Epithelial cell of prostate (primary cell): Measurements from ENCODE around the gene PSEN1.

Experiments used
- DNase-seq: peaks from one replicate; pipeline ENCODE4 v3.0.0-alpha.2; 2011; ENCODE audit warnings: low read depth, low spot score
- H3K27ac ChIP-seq: fragments of 450-650 bp; 2 replicates; pipeline ENCODE4 v1.5.1; 2017; ENCODE audit warnings: mild to moderate bottlenecking

Gene PSEN1

DNA sequence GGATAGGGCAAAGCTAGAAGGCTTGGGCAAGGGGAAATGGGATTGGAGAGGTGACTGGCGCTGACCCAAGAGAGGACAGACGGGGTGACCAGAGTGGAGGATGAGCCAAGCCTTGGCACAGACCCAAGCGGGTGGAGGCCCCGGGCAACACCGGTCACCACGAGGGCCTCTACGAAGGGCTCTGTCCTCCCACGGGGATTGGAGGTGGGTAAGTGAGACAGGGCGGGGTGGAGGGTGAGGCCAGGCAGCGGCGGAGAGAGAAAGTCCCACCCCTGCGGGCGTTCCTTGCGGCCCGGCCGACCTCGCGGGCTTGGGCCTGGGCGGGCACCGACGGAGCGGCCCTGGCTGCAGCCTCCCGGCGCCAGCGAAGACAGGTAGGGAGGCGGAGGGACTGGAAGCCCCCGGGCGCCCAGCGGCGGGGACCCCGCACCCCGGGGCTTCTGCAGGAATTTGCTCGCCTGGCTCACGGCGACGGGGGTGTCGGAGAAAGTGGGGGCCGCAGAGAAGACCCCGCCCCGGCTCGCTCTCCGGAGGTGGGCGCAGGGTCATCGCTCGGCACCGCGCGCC is 101.0 kb downstream of the PSEN1 start, which contains the start of gene PAPLN:
Gene PAPLN (plus strand): TSS at position 288 of the 567 bp plus-strand sequence. CDS start 2,273 bp downstream, outside the sequence.
- no peak for DNase-seq
- H3K27ac ChIP-seq = no peak within 1 kb of the TSS

DNA sequence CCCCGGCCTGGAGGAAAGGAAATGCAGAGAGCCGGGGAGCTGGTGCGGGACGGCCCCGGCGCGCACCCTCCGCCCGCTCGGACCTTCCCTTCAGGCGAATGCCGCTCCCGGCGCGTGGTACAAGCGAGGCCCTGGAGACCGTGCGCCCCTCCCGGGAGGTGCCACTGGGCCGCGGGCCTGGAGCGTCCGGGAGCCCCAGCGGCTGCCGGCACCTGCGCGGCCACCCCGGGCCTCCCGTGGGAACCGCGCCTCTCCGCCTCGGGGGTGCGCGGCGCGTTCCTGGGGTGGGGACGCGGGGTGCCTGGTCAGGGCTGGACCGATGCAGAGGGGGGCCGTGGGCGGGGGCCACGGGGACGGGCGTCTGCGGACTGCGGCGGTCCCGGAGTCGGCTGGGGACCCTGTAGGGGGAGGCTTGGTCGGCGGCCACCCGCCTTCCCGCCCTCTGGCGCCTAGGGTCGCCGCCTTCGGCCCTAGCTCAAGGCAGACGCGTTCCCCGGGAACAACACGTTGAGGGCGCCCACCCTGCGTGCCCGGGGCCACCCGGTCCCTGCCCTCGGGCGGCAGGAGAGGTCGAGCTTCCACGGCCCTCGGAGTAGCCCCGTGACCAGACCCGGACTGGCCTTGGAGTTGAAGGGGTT is 101.6 kb downstream of the PSEN1 start:
- no peak overlapping the region for H3K27ac ChIP-seq

DNA sequence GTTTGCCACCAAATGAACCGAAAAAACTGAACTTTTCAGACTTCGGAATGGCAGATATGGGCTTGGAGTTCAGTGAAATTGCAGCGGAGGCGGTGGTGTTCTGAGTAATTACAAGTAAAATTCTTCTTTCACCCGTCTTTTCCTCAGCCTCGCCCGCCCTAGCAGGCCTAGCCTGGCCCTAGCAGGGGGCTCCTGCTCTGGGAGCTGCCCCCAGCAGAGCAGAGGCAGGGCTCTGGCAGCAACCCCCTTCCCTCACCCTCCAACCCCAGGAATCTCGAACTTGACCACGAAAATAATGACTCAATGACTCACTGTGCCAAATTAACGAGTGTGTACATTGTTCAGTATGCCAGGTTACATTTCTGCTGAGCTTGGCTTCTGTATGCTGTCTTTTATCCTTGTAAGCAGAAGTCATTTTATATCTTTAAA is 102.1 kb downstream of the PSEN1 start:
- DNase-seq = peak; percentile 34
- no peak overlapping the region for H3K27ac ChIP-seq

More for the DNA sequence above, 101.6 kb downstream of the PSEN1 start:
- no peak for DNase-seq

DNA sequence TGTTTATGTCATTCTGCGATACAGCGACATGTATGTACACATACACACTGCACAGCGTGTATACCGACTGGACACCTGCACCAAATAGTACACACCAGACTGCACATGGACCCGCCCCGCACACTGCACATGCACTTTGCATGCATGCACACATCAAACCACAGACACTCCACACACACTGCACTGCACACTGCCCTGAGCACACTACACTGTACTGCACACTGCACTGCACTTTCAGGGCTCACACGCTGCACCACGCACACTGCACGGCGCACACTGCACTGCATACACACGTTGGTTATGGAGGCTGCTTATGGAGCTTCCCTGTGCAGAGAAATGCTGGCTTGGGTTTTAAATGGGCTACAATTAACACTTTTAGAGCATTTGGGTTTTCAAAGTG is 102.6 kb downstream of the PSEN1 start:
- H3K27ac ChIP-seq = no peak overlapping the region
- no peak for DNase-seq

DNA sequence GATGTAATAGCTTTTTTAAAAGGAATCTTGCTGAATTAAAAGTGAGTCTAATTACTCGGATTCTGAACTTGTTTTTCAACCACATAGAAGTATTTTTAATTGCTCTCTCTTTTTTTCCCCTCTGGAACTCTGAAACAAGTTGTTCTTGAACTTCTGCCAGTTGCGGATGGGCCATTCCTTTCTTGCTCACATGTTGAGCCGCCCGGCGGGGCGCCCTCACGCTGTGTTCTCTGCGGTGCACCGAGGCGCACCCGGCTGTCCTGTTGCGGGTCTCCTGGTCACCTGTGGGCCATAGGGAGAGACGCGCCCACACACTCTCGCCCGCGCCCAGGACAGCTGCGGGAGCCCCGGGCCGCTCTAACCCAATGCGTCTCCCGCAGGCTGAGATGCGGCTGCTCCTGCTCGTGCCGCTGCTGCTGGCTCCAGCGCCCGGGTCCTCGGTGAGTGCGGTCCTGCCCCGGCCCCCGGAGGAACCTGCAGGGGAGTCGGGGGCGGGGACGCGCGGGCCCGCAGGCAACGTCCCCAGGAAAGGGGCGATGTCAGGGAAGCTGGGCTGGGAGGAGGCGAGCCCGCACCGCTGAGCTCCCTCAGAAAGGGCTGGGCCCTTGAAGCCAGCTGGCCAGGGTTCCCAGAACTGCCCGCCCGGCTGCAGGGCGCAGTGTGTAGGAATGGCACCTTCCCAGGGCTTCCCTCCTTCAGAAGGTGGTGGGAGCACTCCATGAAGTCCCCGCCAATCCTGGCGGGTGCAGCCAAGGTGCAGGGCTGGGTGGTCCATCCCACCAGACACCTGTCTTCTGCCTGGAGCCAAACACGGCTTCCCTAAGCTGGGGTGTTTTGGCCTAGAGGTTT is 103.3 kb downstream of the PSEN1 start:
- H3K27ac ChIP-seq = no peak overlapping the region
- DNase-seq = no peak

DNA sequence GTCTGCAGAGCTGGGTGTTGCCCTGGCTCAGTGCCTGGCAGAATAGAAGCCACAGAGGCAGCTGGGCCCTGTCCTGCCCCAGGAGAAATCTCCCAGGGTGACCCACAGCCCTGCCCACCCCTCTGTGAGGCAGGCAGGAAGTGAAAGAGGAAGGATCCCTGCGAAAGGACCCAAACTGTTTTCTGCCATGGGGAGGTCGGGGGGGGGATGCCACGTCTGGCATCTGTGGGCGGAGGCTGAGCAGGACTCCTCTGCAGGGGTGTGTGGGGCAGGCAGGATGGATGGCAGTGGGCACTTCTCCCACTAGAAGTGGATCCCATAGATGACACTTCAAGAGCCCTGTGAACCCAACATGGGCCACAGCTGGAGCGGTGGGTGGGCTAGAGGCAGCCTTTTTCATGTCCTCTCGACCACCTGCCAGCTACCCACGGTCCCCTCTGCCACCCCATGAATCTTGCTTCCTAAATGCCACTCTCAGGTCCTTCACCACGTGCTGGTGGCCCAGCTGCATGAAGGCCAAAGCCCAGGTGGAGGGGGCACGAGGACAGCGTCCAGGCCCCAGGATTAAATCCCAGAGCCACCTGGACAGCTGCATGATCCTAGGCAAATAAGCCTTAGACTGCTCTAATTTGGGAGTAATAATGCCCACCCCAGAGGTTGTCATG is 104.6 kb downstream of the PSEN1 start:
- H3K27ac ChIP-seq = no peak overlapping the region
- no peak for DNase-seq

DNA sequence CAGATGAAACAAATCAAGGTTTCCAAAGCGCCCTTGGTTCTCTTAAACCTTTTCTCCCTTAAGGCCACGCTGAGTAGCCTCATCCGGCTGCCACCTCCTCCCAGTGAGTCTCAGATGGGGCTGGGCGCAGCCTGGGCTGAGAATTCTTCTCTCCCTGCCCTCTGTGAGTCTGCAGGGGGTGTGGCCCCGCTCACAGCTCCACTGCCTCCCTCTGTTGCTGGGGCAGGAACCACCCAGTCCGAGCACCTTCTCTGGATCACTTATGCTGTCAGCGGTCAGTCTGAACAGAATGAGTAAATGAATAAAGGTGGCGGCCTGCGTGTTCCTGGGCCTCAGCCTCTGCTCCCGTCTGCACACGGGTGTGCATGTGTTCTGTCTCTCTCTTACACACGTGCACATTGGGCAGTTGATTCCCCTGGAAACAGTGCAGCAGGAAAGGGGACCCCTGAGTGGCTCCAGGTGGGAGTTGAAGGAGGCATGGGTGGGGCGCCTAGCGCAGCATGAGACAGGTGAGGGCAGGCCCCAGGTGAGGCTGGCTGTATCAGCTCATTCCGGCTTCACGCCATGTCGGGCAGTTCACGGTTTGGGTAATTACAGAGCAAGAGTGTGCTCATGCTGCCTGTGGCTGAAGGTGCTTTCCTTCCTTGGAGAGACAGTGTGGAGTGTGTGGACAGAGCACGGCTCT is 105.3 kb downstream of the PSEN1 start:
- H3K27ac ChIP-seq = no peak overlapping the region

DNA sequence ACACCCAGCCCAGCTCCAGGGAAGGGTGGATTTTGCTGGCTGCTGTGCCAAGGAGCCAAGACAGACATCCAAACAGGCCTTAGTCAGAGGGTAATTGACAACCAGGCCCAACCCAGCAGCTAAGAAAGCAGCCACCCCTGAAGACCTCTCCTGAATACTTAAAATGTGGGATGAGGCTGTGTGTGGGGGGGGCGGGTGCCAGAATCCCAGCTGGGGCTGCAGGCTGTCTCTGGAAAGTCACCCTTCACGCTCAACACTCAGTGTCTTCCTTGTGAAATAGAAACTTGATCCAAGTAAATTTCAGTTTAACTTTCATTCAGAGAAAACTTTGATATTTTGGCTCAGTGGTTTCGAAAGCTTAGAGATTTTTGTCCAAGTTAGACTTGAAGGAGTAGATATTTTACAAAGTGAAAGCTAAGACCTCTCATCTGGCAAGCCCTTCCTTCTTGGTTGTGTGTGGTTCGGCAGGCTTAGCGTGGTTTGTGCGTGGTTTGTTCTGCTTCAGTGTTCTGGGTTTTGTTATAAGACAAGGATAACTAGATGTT is 106.1 kb downstream of the PSEN1 start:
- DNase-seq = no peak
- no peak overlapping the region for H3K27ac ChIP-seq

More for the DNA sequence above, 105.3 kb downstream of the PSEN1 start:
- DNase-seq = no peak

DNA sequence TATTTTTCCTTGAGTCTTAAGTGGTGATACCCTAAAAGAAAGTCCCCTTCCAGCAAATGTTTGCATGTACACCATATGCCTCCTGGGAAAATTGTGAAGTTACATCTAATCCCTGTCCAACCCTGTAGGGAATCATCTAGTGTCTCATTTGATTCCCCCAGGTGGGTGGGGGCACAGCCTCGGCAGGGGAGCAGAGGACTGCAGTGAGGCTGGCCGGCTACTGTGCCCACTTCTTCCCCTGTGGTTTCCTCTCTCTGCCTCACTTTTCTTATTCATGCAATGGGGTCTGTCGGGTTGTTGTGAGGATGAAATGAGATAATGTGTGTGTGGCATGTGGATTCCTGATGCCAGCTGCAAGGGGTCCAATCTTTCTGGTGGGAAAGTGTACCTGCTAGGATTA is 107.0 kb downstream of the PSEN1 start:
- DNase-seq = no peak
- H3K27ac ChIP-seq = no peak overlapping the region

DNA sequence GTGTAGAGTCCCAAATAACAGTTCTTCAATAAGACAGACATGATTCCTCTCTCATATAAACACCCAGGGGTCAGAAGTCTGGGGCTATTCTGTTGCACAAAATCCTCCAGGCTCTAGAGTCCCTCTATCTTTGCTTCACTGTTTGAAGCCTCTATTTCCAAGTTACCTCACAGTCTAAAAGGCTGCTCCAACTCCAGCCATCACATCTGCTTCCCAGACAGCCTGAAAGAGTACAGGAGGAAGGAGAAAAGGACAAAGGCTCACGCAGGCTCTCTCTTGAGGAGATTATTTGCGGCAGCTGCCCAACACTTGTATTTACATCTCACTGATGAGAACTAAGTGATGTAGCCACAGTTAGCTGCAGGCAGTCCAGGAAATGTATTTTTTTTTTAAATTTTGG is 107.4 kb downstream of the PSEN1 start:
- DNase-seq = no peak

DNA sequence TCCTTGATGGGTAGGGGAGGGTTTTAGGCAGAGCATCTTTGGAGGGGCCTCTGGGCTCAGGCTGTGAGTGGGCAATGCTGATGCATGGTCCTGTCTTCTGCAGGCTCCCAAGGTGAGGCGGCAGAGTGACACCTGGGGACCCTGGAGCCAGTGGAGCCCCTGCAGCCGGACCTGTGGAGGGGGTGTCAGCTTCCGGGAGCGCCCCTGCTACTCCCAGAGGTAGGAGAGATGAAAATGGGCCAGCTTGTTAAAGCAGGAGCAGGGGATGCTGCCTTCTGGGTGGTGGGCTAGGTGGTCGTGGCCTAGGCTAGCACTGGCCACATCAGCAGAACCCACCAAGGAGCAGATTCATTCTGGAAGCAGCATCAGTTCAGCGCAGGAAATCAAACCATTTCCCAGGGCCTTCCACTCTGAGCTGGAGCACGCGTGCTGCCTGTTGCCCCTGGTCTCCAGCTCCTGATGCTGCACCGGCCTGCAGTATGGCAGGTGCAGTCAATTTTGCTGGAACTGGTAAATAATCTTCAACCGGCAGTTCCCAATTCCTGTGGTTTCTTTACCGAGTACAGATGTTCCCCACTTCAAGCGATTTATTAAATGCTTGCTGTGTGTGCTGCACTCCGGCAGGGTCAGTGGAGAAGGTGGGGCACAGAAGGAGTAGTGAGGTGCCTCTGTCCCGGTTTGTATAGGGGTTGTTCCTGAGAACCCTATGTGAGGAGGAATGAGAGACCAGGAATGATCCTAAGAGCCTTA is 108.4 kb downstream of the PSEN1 start:
- H3K27ac ChIP-seq = no peak overlapping the region
- no peak for DNase-seq

More for the DNA sequence above, 107.4 kb downstream of the PSEN1 start:
- no peak overlapping the region for H3K27ac ChIP-seq

DNA sequence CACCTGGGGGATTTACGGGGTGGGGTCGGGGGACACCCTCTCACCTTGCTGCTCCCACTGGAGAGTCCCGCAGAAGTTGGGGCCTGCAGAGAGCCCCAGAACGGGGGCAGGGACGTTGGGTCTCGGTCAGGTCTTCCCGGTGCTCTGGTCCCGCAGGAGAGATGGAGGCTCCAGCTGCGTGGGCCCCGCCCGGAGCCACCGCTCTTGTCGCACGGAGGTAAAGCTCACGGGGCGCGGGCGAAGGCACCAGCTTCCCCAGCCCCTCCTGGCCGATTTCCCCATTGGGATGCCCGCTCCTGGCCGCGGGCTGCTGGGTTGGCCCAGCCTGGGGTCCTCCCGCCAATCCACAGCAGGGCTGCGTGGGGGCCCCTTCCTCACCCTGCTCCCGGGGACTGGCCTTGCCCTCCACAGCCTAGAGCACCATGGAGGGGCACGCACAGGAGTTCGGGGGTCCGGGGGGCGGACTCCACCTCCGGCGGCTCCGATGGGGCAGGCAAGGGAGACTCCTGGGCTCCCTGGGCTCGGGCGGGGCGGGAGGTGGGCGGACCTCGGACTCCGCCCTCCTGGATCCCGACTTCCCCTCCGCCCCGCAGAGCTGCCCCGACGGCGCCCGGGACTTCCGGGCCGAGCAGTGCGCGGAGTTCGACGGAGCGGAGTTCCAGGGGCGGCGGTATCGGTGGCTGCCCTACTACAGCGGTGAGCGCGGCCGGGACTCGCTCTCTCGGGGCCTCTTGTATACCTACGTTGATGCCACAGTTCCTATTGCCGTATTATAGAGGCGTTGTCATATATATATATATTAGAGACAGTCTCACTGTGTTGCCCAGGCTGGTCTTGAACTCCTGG is 109.4 kb downstream of the PSEN1 start:
- no peak for DNase-seq
- H3K27ac ChIP-seq = peak overlapping the region; percentile 53

DNA sequence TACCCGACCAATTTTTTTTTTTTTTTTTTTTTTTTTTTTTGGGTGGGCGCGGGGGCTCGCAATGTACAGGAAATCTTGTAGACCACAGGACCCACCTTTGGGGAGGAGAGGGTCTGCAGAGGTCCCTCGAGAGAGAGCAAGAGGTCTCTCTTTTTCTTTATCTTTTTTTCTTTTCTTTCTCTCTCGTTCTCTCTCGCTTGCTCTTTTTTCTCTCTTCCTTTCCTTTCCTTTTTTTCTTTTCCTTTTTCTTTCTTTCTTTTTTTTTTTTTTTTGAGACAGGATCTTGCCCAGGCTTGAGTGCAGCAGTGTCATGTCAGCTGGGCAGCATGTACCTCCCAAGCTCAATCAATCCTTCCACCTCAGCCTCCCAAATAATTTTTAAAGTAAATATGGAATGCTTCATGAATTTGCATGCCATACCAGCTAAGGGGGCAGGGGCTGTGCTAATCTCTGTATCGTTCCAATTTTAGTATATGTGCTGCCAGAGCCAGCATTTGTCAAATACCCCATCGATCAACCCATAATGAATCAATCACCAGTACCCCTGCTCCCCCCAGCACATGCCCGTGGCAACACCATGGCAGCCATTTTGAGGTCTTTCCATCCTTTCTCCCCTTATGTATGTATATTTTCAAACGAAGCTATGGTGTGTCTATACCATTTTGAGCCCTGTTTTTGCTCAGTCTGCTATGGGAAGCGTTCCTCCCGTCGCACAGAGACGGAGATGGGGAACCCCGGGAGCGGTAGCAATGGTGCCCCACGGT is 110.3 kb downstream of the PSEN1 start:
- H3K27ac ChIP-seq = peak overlapping the region; percentile 53
- DNase-seq = no peak

DNA sequence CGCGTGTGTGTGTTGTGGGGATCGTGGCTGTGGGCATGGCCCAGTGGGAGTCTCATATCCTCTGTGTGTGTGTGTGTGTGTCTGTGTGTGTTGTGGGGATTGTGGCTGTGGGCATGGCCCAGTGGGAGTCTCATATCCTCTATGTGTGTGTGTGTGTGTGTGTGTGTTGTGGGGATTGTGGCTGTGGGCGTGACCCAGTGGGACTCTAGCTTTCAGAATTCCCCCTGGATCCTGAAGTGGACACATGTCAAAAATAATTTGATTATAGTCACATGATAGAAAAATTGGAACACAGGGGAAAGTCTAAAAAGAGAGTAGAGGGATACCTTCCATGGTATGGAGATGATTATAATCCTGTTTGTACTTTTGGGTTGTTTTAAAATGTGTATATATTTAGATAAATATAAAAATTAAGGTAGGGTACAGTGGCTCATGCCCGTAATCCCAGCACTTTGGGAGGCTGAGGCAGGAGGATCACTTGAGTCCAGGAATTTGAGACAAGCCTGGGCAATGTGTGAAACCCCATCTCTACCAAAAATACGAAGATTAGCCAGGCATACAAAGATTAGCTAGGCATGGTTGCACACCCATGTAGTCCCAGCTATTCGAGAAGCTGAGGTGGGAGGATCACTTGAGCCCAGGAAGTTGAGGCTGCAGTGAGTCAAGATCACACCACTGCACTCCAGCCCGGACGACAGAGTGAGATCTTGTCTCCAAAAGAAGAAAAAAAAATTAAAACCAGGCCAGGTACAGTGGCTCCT is 112.0 kb downstream of the PSEN1 start:
- H3K27ac ChIP-seq = peak overlapping the region; percentile 81
- no peak for DNase-seq

DNA sequence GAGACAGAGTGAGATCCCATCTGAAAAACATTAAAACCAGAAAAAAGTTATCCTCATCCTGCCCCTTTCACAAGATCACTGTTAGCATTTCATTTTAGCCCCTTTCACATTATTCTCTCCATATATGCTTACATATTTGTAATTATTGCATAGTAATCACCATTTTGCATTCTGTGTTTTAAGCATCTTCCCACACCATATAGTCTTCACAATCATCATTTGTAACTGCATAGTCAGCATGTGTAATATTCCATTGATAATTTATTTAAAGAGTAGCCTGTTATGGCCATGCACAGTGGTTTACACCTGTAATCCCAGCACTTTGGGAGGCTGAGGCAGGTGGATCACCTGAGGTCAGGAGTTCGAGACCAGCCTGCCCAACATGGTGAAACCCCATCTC is 112.8 kb downstream of the PSEN1 start:
- DNase-seq = no peak
- peak overlapping the region; percentile 81 for H3K27ac ChIP-seq

DNA sequence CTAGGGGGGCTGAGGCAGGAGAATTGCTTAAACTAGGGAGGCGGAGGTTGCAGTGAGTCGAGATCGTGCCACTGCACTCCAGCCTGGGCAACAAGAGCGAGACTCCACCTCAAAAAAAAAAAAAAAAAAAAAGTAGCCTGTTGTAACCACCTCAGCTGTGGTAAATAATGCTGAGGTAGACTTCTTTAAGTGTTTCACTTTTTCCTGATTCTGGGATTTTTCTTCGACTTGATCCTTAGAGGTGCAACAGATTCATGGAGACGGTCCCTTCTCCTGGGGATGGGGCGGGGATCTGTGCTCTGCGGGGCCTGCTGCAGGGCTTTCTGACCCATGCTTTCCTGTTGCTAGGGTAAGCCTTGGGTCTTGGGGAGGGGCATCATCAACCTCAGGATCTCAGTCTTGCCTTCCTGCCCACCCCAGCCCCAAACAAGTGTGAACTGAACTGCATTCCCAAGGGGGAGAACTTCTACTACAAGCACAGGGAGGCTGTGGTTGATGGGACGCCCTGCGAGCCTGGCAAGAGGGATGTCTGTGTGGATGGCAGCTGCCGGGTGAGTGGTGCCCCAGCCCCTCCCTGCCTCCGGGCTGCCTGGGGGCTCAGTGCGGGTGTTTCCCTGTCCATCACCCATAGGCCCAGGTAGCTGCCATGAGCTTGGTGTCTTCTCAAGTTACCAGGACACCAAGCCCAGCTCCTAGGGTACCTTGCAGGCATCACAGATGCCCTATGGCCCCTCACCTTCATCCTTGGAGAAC is 113.4 kb downstream of the PSEN1 start:
- no peak for DNase-seq
- no peak overlapping the region for H3K27ac ChIP-seq
